CD4-positive, alpha-beta T cell treated with Interleukin-6 at 100 ng/mL for 8 hours (primary cell): ENCODE data around the gene ITGA11.
"Not testable (repeated sequence)": the region's sequence is repeated elsewhere in the genome, so short reads cannot be mapped to it uniquely, and the experiment has no call there.

Experiments used
- DNase-seq: peaks from one replicate; pipeline ENCODE4 v3.0.0-alpha.2; 2020; ENCODE audit warnings: mixed read lengths, low spot score

ITGA11 gene

GRCh38 chr15:68425428-68426060, 6.4 kb downstream of the ITGA11 start:
- no peak for DNase-seq

GRCh38 chr15:68424754-68425390, 7.1 kb downstream of the ITGA11 start:
- DNase-seq = no peak

GRCh38 chr15:68423359-68424296, 8.3 kb downstream of the ITGA11 start:
- DNase-seq = no peak

GRCh38 chr15:68422403-68423145, 9.4 kb downstream of the ITGA11 start:
- DNase-seq = not testable (repeated sequence)

GRCh38 chr15:68421798-68422402, 10.1 kb downstream of the ITGA11 start:
- DNase-seq = no peak

- DNase-seq = no peak
Observed at GRCh38 chr15:68421115-68421551, 10.8 kb downstream of the ITGA11 start.

- no peak for DNase-seq
Observed at GRCh38 chr15:68420186-68420684, 11.7 kb downstream of the ITGA11 start.

- DNase-seq = no peak
Observed at GRCh38 chr15:68419301-68420175, 12.4 kb downstream of the ITGA11 start.

- DNase-seq = no peak
Observed at GRCh38 chr15:68418611-68419161, 13.3 kb downstream of the ITGA11 start.

GRCh38 chr15:68417897-68418296, 14.1 kb downstream of the ITGA11 start:
- no peak for DNase-seq

GRCh38 chr15:68417051-68417450, 14.9 kb downstream of the ITGA11 start:
- no peak for DNase-seq

GRCh38 chr15:68416158-68416535, 15.8 kb downstream of the ITGA11 start:
- no peak for DNase-seq

- DNase-seq = no peak
Observed at GRCh38 chr15:68415501-68416157, 16.3 kb downstream of the ITGA11 start.

- no peak for DNase-seq
Observed at GRCh38 chr15:68415061-68415460, 16.9 kb downstream of the ITGA11 start.

GRCh38 chr15:68414591-68414990, 17.4 kb downstream of the ITGA11 start:
- DNase-seq = no peak

GRCh38 chr15:68414206-68414555, 17.8 kb downstream of the ITGA11 start:
- no peak for DNase-seq

GRCh38 chr15:68413363-68414205, 18.4 kb downstream of the ITGA11 start:
- no peak for DNase-seq

GRCh38 chr15:68412218-68412617, 19.7 kb downstream of the ITGA11 start:
- DNase-seq = no peak

- no peak for DNase-seq
Observed at GRCh38 chr15:68411735-68412134, 20.2 kb downstream of the ITGA11 start.
